Measurements from ENCODE around the gene CHN2.

GRCh38 chr7:29275493-29275892 lies 80.9 kb downstream of the CHN2 start:
- TF ChIP-seq POLR2A (IDR thresholded peaks at IDR 0.05; ENCODE audit: low read depth) (no peak), POLR2AphosphoS5 (IDR thresholded peaks at IDR 0.05) (no peak), CTCF (IDR thresholded peaks at IDR 0.05) (no peak)
